HepG2 (cell line): ENCODE results near the gene CCDC142. TPM values are rescaled to one million over a fixed set of nuclear protein-coding genes. Genes with fewer than 3 reads are reported as not detected.

Experiments used
- DPF2 ChIP-seq: sonication (generic); formaldehyde crosslinking; IDR thresholded peaks from 2 replicates; pipeline ENCODE4 v1.4.0; 2020; ENCODE audit warnings: mild to moderate bottlenecking, low read depth, missing genetic modification reagents, borderline replicate concordance
- FOXK1 ChIP-seq: sonication (generic); formaldehyde crosslinking; IDR thresholded peaks from 2 replicates; pipeline ENCODE4 v1.4.0; 2020; ENCODE audit warnings: low read depth, missing genetic modification reagents, borderline replicate concordance
- GFI1 ChIP-seq: sonication (generic); formaldehyde crosslinking; IDR thresholded peaks from 2 replicates; pipeline ENCODE4 v1.5.0; 2020; ENCODE audit warnings: missing genetic modification reagents, mild to moderate bottlenecking, borderline replicate concordance
- HOXA9 ChIP-seq: sonication (generic); formaldehyde crosslinking; IDR thresholded peaks from 2 replicates; pipeline ENCODE4 v1.8.1; 2022; ENCODE audit warnings: missing genetic modification reagents, mild to moderate bottlenecking, moderate library complexity, borderline replicate concordance
- KLF15 ChIP-seq: sonication (generic); formaldehyde crosslinking; IDR thresholded peaks from 2 replicates; pipeline ENCODE4 v1.8.1; 2023; ENCODE audit warnings: borderline replicate concordance, mild to moderate bottlenecking, inconsistent platforms, missing genetic modification reagents, mixed read lengths
- MBD4 ChIP-seq: IDR thresholded peaks from 2 replicates; pipeline ENCODE4 v1.6.1; 2012; ENCODE audit warnings: low read length, inconsistent platforms, borderline replicate concordance
- MIER3 ChIP-seq: IDR thresholded peaks from 2 replicates; pipeline ENCODE4 v1.6.1; 2016; ENCODE audit warnings: missing compliant biosample characterization, borderline replicate concordance
- PCBP1 ChIP-seq: fragments of 200-400 bp; formaldehyde crosslinking; IDR thresholded peaks from 2 replicates; pipeline ENCODE4 v1.6.1; 2017; ENCODE audit warnings: mild to moderate bottlenecking, low read depth, low read length, borderline replicate concordance
- RFX3 ChIP-seq: IDR thresholded peaks from 2 replicates; pipeline ENCODE4 v1.6.1; 2016; ENCODE audit warnings: missing biosample characterization, missing genetic modification reagents
- SRF ChIP-seq: IDR thresholded peaks from 2 replicates; pipeline ENCODE4 v1.6.1; 2011; ENCODE audit warnings: mild to moderate bottlenecking, low read depth, low read length, moderate library complexity
- STAT5B ChIP-seq: sonication (generic); formaldehyde crosslinking; IDR thresholded peaks from 2 replicates; pipeline ENCODE4 v1.4.0; 2020; ENCODE audit warnings: missing genetic modification reagents
- THYN1 ChIP-seq: sonication (generic); formaldehyde crosslinking; IDR thresholded peaks from 2 replicates; pipeline ENCODE4 v1.8.1; 2023; ENCODE audit warnings: low read depth, mild to moderate bottlenecking, moderate library complexity, missing genetic modification reagents, borderline replicate concordance
- U2AF1 ChIP-seq: fragments of 200-400 bp; formaldehyde crosslinking; optimal IDR thresholded peaks from 2 replicates; pipeline ENCODE3; 2017; ENCODE audit warnings: mild to moderate bottlenecking, low read depth, low read length
- ZBTB38 ChIP-seq: sonication (generic); formaldehyde crosslinking; IDR thresholded peaks from 2 replicates; pipeline ENCODE4 v1.5.1; 2020; ENCODE audit warnings: mild to moderate bottlenecking, missing genetic modification reagents
- ZNF24 ChIP-seq: fragments of 450-650 bp; IDR thresholded peaks from 2 replicates; pipeline ENCODE4 v1.6.1; 2017; ENCODE audit warnings: antibody characterized with exemption, mild to moderate bottlenecking
- ZNF337 ChIP-seq: sonication (generic); formaldehyde crosslinking; IDR thresholded peaks from 2 replicates; pipeline ENCODE4 v1.5.1; 2020; ENCODE audit warnings: missing genetic modification reagents, low read depth, mild to moderate bottlenecking, borderline replicate concordance
- ZNF761 ChIP-seq: sonication (generic); formaldehyde crosslinking; conservative IDR thresholded peaks from 2 replicates; pipeline ENCODE4 v1.4.0; 2020; ENCODE audit warnings: mild to moderate bottlenecking, missing genetic modification reagents
- ZNF775 ChIP-seq: sonication (generic); formaldehyde crosslinking; IDR thresholded peaks from 2 replicates; pipeline ENCODE4 v1.4.0; 2020; ENCODE audit warnings: missing genetic modification reagents, mild to moderate bottlenecking, moderate library complexity, borderline replicate concordance
- ZSCAN29 ChIP-seq: sonication (generic); formaldehyde crosslinking; conservative IDR thresholded peaks from 2 replicates; pipeline ENCODE4 v1.4.0; 2020; ENCODE audit warnings: mild to moderate bottlenecking, missing genetic modification reagents
- ZZZ3 ChIP-seq: sonication (generic); formaldehyde crosslinking; IDR thresholded peaks from 2 replicates; pipeline ENCODE4 v1.4.0; 2020; ENCODE audit warnings: missing genetic modification reagents, mild to moderate bottlenecking, borderline replicate concordance
- polyA plus RNA-seq, 8 experiments: library from polyadenylated mRNA; depleted of rRNA in 3 of 8; stranded (reverse) in 7 of 8; unstranded in 1 of 8; fragments of >200 nt; fragmentation: Illumina TruSeq in 4 of 8; extraction: Trizol in 4 of 8; gene quantifications; 2 replicates each; pipeline versions ENCODE4 v1.2.1 to v1.2.3, GENCODE V29; 2011 to 2016; ENCODE audit warnings: low read depth in 4 of 8, missing spikeins in 1 of 8, mixed read lengths in 1 of 8; ENCODE audit not compliant: insufficient read depth in 1 of 8
- total RNA-seq, 5 experiments: library from RNA; depleted of rRNA; stranded (reverse); fragments of >200 nt; fragmentation: Illumina TruSeq; extraction: Trizol; gene quantifications; 2 replicates each; pipeline ENCODE4 v1.2.3, GENCODE V29; 2016; ENCODE audit warnings: low read depth in 1 of 5
- TF ChIP-seq, protein P1 (sequence below): sonication (generic); formaldehyde crosslinking; IDR thresholded peaks from 2 replicates; pipeline ENCODE4 v1.5.1; 2020; ENCODE audit warnings: missing genetic modification reagents, mild to moderate bottlenecking, borderline replicate concordance
- TF ChIP-seq, protein P2 (sequence below): sonication (generic); formaldehyde crosslinking; conservative IDR thresholded peaks from 2 replicates; pipeline ENCODE4 v1.5.0; 2020; ENCODE audit warnings: missing genetic modification reagents

The CCDC142 gene
- total and polyA plus RNA-seq, 2 of the 13 experiments (the other 11 are each of a cell fraction or from before 2014, with no cell fraction given), result 14.7 to 30.4 TPM

DNA sequence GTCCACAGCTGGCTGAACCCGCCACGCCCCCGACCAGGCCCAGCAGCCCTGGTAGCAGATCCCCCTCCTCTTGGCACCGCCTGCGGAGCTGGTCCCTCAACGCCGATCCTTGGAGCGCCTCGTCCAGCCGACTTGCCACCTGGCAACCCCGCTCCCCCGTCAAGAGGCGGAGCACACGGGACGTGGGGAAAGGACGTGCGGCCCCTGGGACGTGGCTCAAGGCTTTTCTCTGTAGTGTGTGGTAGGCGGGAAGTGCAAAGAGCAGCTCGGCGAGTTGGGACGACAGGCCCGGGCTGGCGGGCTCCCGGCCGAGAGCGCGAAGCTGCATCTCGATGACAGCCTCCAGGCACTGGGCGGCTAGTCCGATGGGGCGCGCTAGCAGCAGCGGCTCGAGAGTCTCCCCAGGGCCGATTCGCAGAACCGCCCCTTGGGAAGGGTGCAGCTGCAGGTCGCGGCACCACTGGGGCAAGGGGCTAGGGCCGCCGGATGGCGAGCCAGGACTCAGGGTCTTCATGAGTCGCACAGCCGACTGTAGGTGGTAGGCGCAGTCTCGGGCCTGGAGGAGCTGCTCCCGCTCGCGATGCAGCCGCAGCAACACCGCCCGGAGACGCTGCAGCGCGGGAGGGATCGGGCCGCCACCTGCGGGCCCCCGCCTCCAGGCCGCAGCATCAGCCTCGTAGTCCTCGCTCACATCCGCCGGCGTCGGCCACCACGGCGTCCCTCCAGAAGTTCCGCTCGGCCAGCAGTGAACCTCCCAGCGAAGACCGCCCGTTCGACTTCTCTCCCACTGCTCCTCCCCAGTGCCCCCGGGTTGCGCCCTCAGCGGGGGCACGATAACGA, 617 bp downstream of the CCDC142 start (continued):
- TF ChIP-seq FOXK1 (CRISPR knock-in tag) (no peak), PCBP1 (no peak), ZNF337 (0 out of 2 replicates have a peak, but pooled peaks have one; percentile 84), MIER3 (CRISPR knock-in tag) (no peak), ZSCAN29 (CRISPR knock-in tag) (no peak; the same call in 1 of the 2 replicates), GFI1 (CRISPR knock-in tag) (no peak), SRF (no peak), ZZZ3 (CRISPR knock-in tag) (0 out of 2 replicates have a peak, but pooled peaks have one; percentile 29), THYN1 (CRISPR knock-in tag) (no peak), RFX3 (CRISPR knock-in tag) (no peak), ZNF775 (CRISPR knock-in tag) (no peak), ZBTB38 (CRISPR knock-in tag) (no peak; the same call in 1 of the 2 replicates), MBD4 (no peak), STAT5B (CRISPR knock-in tag) (no peak), ZNF761 (CRISPR knock-in tag) (no peak), U2AF1 (no peak), HOXA9 (CRISPR knock-in tag) (peak; percentile 73), DPF2 (CRISPR knock-in tag) (no peak), ZNF24 (no peak), KLF15 (no peak; the same call in 1 of the 2 replicates)
- TF ChIP-seq, protein P1, sequence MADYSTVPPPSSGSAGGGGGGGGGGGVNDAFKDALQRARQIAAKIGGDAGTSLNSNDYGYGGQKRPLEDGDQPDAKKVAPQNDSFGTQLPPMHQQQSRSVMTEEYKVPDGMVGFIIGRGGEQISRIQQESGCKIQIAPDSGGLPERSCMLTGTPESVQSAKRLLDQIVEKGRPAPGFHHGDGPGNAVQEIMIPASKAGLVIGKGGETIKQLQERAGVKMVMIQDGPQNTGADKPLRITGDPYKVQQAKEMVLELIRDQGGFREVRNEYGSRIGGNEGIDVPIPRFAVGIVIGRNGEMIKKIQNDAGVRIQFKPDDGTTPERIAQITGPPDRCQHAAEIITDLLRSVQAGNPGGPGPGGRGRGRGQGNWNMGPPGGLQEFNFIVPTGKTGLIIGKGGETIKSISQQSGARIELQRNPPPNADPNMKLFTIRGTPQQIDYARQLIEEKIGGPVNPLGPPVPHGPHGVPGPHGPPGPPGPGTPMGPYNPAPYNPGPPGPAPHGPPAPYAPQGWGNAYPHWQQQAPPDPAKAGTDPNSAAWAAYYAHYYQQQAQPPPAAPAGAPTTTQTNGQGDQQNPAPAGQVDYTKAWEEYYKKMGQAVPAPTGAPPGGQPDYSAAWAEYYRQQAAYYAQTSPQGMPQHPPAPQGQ (CRISPR knock-in tag), result peak; percentile 88; the same call in 1 of the 2 replicates
- TF ChIP-seq, protein P2, sequence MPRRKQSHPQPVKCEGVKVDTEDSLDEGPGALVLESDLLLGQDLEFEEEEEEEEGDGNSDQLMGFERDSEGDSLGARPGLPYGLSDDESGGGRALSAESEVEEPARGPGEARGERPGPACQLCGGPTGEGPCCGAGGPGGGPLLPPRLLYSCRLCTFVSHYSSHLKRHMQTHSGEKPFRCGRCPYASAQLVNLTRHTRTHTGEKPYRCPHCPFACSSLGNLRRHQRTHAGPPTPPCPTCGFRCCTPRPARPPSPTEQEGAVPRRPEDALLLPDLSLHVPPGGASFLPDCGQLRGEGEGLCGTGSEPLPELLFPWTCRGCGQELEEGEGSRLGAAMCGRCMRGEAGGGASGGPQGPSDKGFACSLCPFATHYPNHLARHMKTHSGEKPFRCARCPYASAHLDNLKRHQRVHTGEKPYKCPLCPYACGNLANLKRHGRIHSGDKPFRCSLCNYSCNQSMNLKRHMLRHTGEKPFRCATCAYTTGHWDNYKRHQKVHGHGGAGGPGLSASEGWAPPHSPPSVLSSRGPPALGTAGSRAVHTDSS (CRISPR knock-in tag), result no peak
